Measurements from ENCODE around the gene ZNF469.

Gene ZNF469

GRCh38 chr16:88393571-88393970, 10.8 kb downstream of the ZNF469 start:
- no peak for DNase-seq

- no peak for DNase-seq
These were observed 11.7 kb downstream of the ZNF469 start for GRCh38 chr16:88394426-88394825.

- DNase-seq: no peak
These were observed 13.2 kb downstream of the ZNF469 start for GRCh38 chr16:88395669-88396584.

- no peak for DNase-seq
These were observed 15.6 kb downstream of the ZNF469 start for GRCh38 chr16:88398170-88398873.

GRCh38 chr16:88398874-88399178, 16.1 kb downstream of the ZNF469 start:
- no peak for DNase-seq

- DNase-seq: no peak
These were observed 17.4 kb downstream of the ZNF469 start for GRCh38 chr16:88400186-88400585.

- no peak for DNase-seq
These were observed 19.0 kb downstream of the ZNF469 start for GRCh38 chr16:88401604-88402246.

- DNase-seq: no peak
These were observed 19.9 kb downstream of the ZNF469 start for GRCh38 chr16:88402551-88403240.

- no peak for DNase-seq
These were observed 21.2 kb downstream of the ZNF469 start for GRCh38 chr16:88403794-88404581.

GRCh38 chr16:88404769-88405168, 22.0 kb downstream of the ZNF469 start:
- DNase-seq: no peak

GRCh38 chr16:88405216-88406060, 22.7 kb downstream of the ZNF469 start:
- no peak for DNase-seq

GRCh38 chr16:88406096-88407041, 23.6 kb downstream of the ZNF469 start:
- DNase-seq: no peak

- no peak for DNase-seq
These were observed 24.3 kb downstream of the ZNF469 start for GRCh38 chr16:88407042-88407420.

GRCh38 chr16:88407807-88408206, 25.0 kb downstream of the ZNF469 start:
- peak; percentile 57 to 79 (median 65) for DNase-seq

GRCh38 chr16:88408561-88409142, 25.9 kb downstream of the ZNF469 start:
- DNase-seq: no peak

- no peak for DNase-seq
These were observed 26.7 kb downstream of the ZNF469 start for GRCh38 chr16:88409296-88410065.

- DNase-seq: peak in 1 of 4 experiments; percentile 32
These were observed 27.7 kb downstream of the ZNF469 start for GRCh38 chr16:88410297-88410968.

GRCh38 chr16:88411951-88412576, 29.3 kb downstream of the ZNF469 start:
- no peak for DNase-seq
